Hippocampal formation (tissue), 2 donors: ENCODE results near the gene PPP2R3C.
"Not testable (repeated sequence)": the region's sequence is repeated elsewhere in the genome, so short reads cannot be mapped to it uniquely, and the experiment has no call there.

Source experiments
- DNase-seq, 2 donors: peaks; one replicate each; lab custom pipeline; 2025; lab: John Stamatoyannopoulos, UW

Gene PPP2R3C

GRCh38 chr14:35124127-35124526, 2.3 kb upstream of the PPP2R3C start:
- no peak for DNase-seq

DNA sequence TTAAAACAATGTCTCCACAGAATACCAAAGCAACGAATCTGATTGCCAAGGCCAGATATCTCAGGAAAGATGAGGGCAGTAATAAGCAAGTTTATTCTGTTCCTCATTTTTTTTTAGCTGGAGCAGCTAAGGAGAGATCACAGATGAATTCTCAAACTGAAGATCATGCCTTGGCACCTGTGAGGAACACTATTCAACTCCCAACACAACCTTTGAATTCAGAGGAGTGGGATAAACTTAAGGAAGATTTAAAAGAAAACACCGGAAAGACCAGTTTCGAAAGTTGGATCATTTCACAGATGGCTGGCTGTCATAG, 1.6 kb upstream of the PPP2R3C start:
- no peak for DNase-seq

- DNase-seq: no peak
Observed at GRCh38 chr14:35122696-35123387, 1.1 kb upstream of the PPP2R3C start.

DNA sequence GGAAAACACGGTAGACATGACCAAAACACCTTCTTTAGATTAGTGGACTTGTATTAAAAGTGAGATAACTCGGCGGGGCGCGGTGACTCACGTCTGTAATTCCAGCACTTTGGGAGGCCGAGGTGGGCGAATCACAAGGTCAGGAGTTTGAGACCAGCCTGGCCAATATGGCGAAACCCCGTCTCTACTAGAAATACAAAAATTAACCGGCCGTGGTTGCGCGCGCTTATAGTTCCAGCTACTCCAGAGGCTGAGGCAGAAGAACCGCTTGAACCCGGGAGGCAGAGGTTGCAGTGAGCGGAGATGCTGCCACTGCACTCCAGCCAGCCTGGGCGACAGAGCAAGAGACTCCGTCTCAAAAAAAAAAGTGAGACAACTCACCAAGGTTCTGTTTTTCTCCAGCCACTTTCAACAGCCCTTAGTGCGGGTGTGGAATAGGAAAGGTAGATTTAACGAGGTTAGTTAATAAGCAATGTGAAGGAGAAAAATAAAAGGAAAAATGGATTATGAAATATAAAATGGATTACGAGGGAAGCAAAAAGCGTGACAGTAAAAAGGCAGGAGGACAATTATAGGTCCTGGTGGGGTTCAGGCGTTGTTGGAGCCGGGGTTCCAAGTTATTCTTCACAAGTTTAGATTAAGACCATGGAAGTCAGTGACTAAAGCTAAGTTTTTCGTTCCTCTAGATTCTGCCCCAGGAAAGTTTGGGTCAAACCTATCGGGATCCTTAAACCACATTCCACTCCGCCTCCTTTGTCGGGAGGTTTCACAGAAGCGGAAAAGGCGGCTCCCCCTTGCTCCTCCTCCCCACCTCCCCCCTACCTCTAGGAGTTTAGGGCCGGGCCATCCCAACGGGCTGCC, 534 bp downstream of the PPP2R3C start:
- no peak for DNase-seq

DNA sequence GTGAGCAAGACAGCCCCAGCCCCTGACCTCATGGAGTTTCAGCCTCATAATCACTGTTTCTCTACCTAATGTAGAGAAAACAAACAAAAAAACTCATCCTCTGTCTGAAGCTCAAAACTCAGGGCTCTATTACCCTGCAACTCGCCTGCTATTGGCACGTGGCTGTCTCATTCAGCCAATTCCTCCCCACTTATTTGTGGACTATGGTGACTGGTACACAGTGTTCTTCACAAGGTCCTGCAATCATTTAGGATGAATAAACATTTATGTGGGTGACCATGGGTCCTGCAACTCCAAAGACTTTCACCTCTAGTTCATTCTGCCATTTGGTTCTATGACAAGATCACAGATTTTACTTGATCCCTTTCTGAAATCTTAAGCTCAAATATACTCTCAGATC, 4.7 kb downstream of the PPP2R3C start:
- no peak for DNase-seq

- DNase-seq: no peak
Observed at GRCh38 chr14:35116242-35116641, 5.5 kb downstream of the PPP2R3C start.

DNA sequence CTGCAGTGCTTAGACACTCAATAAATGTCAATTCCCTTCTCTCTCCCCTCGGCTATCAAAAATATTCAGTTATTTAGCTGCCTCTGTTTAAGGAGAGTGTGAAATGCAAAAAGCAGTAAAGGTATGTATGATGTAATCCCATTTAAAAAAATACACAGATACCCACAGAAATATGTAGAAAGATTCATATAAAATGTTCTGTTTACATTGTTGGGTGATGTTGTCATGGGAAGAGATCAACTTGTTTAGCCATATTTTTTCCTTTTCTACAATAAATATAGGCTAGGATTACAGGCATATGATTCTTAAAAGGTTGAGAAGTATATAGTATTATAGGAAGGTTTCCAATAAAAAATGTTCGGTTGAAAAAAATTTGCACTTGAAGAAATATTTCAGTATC, 7.8 kb downstream of the PPP2R3C start:
- no peak for DNase-seq

- no peak for DNase-seq
Observed at GRCh38 chr14:35113308-35113950, 8.4 kb downstream of the PPP2R3C start.

DNA sequence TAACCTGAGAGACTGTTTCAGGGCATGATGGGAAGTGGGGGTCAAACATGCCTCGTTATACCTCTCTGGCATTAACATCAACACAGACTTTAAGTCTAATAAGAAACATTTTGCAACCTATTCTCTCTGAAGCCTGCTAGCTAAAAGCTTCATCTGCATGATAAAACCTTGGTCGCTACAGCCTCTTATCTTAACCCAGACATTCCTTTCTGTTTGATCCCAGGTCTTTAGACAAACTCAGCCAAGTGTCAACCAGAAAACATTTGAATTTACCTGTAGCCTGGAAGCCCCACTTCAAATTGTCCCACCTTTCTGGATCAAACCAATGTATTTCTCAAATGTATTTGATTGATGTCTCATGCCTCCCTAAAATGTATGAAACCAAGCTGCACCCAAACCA, 9.1 kb downstream of the PPP2R3C start:
- no peak for DNase-seq

- DNase-seq: no peak
Observed at GRCh38 chr14:35107866-35108265, 13.9 kb downstream of the PPP2R3C start.

GRCh38 chr14:35094645-35095044, 27.1 kb downstream of the PPP2R3C start:
- not testable (repeated sequence) for DNase-seq

GRCh38 chr14:35088514-35088913, 33.3 kb downstream of the PPP2R3C start:
- DNase-seq: no peak

- no peak for DNase-seq
Observed at GRCh38 chr14:35085441-35085840, 36.3 kb downstream of the PPP2R3C start.

DNA sequence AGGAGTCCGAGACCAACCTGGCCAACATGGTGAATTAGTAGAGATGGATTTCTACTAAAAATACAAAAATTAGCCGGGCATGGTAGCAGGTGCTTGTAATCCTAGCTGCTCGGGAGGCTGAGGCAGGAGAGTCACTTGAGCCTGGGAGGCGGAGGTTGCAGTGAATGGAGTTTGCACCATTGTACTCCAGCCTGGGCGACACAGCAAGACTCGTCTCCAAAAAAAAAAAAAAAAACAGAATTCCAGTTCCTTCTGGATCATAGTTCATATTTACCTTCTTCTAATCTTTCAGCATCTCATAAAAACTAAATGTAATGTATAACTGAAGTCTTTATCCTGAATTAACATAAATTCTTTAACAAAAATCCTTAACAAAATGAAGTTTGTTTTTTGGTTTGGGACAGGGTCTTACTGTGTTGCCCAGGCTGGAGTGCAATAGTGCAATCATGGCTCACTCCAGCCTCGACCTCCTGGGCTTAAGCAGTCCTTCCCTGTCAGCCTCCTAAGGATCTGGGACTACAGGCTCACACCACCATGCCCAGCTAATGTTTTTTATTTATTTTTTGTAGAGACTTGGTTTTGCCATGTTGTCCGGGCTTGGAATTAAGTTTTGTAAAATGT, 38.1 kb downstream of the PPP2R3C start:
- no peak for DNase-seq

DNA sequence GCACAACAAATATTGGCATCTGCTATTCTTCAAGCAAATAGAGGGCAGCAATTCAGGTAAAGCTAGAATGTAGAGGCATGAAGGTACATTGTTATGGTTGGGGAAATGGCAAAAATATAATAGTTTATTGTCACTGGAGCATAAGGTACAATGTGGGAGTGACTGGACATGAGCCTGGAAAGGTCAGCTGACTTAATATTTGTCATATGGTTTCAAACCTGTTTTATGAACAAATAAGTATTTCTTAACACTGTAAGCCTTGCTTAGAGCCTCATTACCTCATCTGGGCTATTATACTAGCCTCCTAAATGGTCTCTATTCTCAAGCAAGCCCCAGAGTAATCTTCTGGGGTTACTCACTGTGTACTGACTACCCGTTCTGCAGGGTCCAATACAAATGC, 42.0 kb downstream of the PPP2R3C start:
- DNase-seq: no peak

- no peak for DNase-seq
Observed at GRCh38 chr14:35078082-35078481, 43.7 kb downstream of the PPP2R3C start.

GRCh38 chr14:35073486-35073885, 48.3 kb downstream of the PPP2R3C start:
- no peak for DNase-seq

GRCh38 chr14:35072226-35072625, 49.6 kb downstream of the PPP2R3C start:
- DNase-seq: no peak

GRCh38 chr14:35068238-35069012, 53.4 kb downstream of the PPP2R3C start:
- DNase-seq: no peak

GRCh38 chr14:35065731-35066130, 56.1 kb downstream of the PPP2R3C start:
- not testable (repeated sequence) for DNase-seq

GRCh38 chr14:35061113-35061791, 60.5 kb downstream of the PPP2R3C start:
- not testable (repeated sequence) for DNase-seq
